ENCODE data around the gene JPH4.

JPH4 gene

GRCh38 chr14:23544511-23545447 is 33.8 kb downstream of the JPH4 start:
- DNase-seq (ENCODE audit: insufficient read length, low spot score) = no peak
- TF ChIP-seq, protein P1, sequence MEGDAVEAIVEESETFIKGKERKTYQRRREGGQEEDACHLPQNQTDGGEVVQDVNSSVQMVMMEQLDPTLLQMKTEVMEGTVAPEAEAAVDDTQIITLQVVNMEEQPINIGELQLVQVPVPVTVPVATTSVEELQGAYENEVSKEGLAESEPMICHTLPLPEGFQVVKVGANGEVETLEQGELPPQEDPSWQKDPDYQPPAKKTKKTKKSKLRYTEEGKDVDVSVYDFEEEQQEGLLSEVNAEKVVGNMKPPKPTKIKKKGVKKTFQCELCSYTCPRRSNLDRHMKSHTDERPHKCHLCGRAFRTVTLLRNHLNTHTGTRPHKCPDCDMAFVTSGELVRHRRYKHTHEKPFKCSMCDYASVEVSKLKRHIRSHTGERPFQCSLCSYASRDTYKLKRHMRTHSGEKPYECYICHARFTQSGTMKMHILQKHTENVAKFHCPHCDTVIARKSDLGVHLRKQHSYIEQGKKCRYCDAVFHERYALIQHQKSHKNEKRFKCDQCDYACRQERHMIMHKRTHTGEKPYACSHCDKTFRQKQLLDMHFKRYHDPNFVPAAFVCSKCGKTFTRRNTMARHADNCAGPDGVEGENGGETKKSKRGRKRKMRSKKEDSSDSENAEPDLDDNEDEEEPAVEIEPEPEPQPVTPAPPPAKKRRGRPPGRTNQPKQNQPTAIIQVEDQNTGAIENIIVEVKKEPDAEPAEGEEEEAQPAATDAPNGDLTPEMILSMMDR (IDR thresholded peaks at IDR 0.05; ENCODE audit: insufficient read depth, missing control alignments) = no peak
- FAIRE-seq = no peak

GRCh38 chr14:23543403-23543802 is 35.2 kb downstream of the JPH4 start:
- FAIRE-seq (no peak), DNase-seq (ENCODE audit: insufficient read length, low spot score) (no peak)
- TF ChIP-seq, protein P1 (IDR thresholded peaks at IDR 0.05; ENCODE audit: insufficient read depth, missing control alignments) = no peak

DNA sequence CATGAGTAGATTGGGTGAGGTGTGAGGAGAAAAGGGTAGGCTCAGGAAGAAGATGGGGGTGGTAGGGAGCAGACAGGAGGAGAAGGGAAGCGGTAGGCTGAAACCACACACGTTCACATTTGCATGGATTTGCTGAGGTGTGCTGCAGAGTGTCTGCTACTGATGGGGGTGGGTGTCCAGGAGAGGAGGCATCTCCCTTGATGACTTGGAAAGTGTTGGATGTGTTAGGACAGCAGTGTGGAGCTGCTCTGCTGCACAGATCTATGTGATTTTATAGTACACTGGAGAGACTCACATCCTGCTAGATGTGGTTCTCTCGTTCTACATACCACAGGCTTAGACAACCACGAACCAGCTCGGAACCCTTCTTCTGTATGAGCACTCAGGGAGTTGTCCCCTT is 36.3 kb downstream of the JPH4 start:
- DNase-seq (ENCODE audit: insufficient read length, low spot score) (no peak), FAIRE-seq (no peak)
- TF ChIP-seq, protein P1 (IDR thresholded peaks at IDR 0.05; ENCODE audit: insufficient read depth, missing control alignments) = no peak

- no peak for DNase-seq (ENCODE audit: insufficient read length, low spot score)
- TF ChIP-seq, protein P1 (IDR thresholded peaks at IDR 0.05; ENCODE audit: insufficient read depth, missing control alignments) = no peak
- no peak for FAIRE-seq
Observed at GRCh38 chr14:23540141-23540469, 38.5 kb downstream of the JPH4 start.

DNA sequence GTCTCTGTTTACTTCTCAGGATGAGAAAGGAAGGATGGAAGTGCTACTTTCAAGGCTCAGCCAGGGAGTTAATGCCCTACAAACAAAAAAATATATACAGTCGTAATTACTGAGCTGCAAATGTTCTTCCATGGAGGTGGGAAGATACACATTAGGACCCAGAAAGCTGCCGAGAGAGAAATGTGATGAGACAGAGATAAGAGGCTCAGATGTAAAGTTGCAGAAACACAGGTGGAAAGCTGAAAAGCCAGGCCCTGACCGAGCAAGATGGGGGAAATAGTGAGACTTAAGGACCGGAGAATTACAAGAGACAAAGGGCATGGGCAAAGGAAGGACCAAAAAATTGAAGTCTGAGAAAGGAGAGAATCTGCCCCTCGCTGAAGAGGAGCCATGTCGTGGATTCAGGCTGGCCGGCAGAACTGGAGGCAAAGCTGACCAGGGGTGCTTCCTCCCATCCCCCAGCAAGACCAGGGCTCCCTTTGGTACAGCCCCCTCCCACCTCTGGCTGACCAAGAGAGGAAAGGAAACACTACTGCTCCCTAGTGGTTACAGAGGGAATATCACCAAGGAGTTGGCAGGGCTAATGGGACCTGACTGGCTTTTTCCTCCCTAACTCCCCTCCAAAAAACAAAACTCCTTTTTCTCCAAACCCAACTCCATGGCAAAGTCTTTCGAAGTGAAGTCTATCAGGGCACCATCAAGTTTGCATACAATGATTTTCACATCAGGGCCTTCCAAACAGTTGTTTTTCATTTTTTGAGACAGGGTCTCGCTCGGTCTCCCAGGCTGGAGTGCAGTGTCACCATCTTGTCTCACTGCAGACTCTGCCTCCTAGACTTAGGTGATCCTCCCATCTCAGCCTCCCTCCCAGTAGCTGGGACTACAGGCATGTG is 39.1 kb downstream of the JPH4 start:
- TF ChIP-seq, protein P1 (IDR thresholded peaks at IDR 0.05; ENCODE audit: insufficient read depth, missing control alignments) = peak; percentile 69
- DNase-seq (ENCODE audit: insufficient read length, low spot score) (peak; percentile 65), FAIRE-seq (no peak)

DNA sequence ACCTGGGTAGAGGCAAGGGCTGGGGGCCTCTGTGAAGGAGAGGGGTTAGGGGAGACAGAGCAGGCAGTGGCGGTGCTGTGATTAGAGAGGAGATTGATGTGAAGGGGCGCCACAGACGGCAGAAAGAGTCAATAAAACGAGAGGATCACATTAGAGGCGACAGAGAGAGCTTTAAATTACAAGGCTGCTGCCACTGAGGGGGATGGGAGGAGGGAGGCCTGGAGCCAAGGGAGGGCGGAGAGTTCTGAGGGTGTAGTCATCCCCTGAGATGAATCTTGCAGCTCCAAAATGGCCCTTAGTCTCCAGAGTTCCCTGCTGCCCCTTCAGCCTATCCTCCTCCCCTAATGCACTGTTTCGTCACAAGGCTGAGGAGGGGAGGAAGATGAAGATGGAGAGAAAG is 39.8 kb downstream of the JPH4 start:
- TF ChIP-seq, protein P1 (IDR thresholded peaks at IDR 0.05; ENCODE audit: insufficient read depth, missing control alignments) = no peak
- no peak for FAIRE-seq
- DNase-seq (ENCODE audit: insufficient read length, low spot score) = no peak
